ENCODE data around the gene TRIM59.
"Not testable (repeated sequence)": the region's sequence is repeated elsewhere in the genome, so short reads cannot be mapped to it uniquely, and the experiment has no call there.

TRIM59 gene

GRCh38 chr3:160454995-160455394 is 5.4 kb upstream of the TRIM59 start:
- DNase-seq, result no peak

DNA sequence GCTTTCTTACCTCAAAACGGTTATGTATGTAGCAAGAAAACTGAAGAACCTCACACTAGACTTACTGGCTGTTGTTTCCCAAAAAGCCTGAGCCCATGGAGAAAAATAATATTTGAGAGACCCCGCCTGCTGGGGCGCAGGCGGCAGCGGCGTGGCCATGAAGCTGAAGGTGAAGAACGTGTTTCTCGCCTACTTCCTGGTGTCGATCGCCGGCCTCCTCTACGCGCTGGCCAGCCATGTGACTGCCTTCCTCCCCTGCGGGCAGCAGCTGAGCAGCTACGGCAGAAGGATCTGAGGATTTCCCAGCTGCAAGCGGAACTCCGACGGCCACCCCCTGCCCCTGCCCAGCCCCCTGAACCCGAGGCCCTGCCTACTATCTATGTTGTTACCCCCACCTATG is 2.7 kb upstream of the TRIM59 start:
- DNase-seq, result not testable (repeated sequence)

GRCh38 chr3:160451602-160452001 is 2.0 kb upstream of the TRIM59 start:
- DNase-seq, result no peak

GRCh38 chr3:160450846-160451245 is 1.3 kb upstream of the TRIM59 start:
- DNase-seq, result peak; percentile 55

- DNase-seq, result peak; percentile 67
Observed at GRCh38 chr3:160448845-160449635, 546 bp downstream of the TRIM59 start.

- no peak for DNase-seq
Observed at GRCh38 chr3:160447544-160447943, 2.0 kb downstream of the TRIM59 start.

DNA sequence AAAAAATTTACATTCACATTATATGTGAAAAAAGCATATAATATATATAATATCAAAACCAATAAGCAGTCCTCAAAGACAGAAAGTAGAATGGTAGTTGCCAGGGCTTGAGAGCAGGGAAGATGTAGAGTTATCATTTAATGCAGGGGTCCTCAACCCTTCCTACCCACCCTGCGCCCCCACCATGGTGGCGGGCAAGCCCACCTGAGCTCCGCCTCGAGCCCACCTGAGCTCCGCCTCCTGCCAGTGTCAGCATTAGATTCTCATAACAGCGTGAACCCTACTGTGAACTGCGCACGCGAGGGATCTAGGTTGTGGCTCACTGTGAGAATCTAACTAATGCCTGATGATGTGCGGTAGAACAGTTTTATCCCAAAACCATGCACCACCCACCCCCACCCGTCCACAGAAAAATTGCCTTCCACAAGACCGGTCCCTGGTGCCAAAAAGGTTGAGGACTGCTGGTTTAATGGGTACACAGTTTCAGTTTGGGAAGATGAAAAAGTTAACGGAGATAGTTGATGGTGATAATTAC is 3.0 kb downstream of the TRIM59 start:
- no peak for DNase-seq

GRCh38 chr3:160445854-160446253 is 3.7 kb downstream of the TRIM59 start:
- no peak for DNase-seq

GRCh38 chr3:160444411-160444810 is 5.2 kb downstream of the TRIM59 start:
- no peak for DNase-seq

GRCh38 chr3:160440687-160441086 is 8.9 kb downstream of the TRIM59 start:
- no peak for DNase-seq

- no peak for DNase-seq
Observed at GRCh38 chr3:160437083-160437455, 12.5 kb downstream of the TRIM59 start.

DNA sequence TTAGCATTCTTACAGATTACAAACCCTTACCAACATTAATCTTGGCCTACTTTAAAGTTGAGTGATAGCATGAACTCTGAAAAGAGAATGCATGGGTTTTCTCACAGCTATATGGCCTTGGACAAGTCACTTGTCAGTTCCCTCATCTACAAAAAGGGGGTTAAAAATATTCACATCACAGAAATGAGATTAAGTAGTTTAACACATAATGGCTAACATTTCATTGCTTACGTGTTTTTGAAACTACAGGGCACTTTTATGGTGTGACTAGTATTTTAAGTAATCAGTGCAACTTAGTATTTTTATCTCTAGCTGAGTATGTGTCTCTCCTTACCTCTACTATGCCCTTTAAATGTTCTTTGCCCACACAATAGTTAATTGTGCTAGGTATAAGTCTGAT is 13.8 kb downstream of the TRIM59 start:
- no peak for DNase-seq

GRCh38 chr3:160435095-160435494 is 14.5 kb downstream of the TRIM59 start:
- no peak for DNase-seq

DNA sequence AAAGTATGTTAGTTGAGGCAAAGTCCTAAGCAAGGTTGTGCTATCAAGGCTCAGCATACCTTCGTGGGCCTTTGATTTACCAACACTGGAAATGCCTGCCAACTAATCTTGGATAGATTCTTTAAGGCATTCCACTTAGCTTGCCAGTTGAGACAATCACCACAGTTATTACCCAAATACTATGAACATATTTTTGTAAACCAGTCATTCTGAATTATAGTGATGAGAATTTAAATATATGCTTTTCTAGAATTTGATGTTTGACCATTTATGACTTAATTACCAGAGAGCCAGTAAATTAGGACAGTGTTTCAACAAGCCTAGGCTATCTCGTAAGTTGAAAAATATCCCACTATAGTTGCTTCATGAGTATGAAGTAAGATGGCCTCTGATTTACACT is 15.5 kb downstream of the TRIM59 start:
- peak; percentile 22 for DNase-seq

DNA sequence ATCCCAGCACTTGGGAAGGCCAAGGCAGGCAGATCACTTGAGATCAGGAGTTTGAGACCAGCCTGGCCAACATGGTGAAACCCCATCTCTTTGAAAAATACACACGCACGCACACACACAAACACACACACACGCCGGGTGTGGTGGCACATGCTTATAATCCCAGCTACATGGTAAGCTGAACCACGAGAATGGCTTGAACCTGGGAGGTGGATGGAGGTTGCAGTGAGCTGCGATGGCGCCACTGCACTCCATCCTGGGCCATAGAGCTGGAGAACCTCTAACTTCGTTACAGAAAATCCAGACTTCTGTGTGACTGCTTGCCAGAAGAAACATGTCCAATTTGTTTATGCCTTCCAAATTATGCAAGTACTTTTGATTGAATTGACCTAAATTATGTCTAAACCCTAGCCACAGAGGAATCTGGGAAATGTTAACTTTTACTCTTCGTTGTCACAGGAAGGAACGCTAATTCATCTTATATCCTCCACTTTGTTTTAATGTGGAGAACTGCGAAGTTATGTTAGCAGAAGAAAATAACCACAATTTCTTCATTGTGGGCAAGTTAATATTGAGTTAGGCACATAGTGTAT is 21.7 kb downstream of the TRIM59 start:
- no peak for DNase-seq

GRCh38 chr3:160417311-160417710 is 32.3 kb downstream of the TRIM59 start:
- no peak for DNase-seq

DNA sequence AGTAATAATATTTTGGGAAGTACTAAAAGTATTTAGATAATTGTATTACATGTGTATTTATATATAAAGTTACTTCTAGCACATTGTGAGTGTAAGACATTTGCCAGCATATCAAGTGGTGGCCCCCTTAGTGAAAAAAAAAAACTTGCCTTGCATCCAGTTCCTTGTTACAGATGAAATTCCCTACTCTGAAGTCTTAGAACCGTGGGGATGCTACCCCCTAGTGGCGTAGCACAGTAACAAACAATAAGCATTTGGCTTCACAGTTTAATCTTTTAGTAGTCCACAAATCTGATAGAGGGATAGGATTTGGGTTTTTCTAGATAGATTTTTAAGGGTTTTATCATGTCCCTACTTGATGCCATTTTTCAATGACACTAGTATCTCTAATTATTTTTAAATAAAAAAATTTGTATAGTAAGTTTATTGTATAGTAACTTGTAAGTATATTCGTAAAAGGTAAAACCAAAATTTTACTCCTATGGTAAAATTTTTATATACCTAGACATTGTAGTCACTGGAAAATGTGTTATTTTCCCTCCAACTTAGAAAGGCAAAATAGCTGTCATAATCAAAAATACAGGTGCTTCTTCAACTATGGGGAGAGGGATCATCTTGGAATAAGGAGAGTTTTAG is 35.9 kb downstream of the TRIM59 start:
- peak; percentile 58 for DNase-seq

GRCh38 chr3:160412477-160412876 is 37.1 kb downstream of the TRIM59 start:
- DNase-seq, result no peak

- no peak for DNase-seq
Observed at GRCh38 chr3:160409812-160410610, 39.6 kb downstream of the TRIM59 start.

DNA sequence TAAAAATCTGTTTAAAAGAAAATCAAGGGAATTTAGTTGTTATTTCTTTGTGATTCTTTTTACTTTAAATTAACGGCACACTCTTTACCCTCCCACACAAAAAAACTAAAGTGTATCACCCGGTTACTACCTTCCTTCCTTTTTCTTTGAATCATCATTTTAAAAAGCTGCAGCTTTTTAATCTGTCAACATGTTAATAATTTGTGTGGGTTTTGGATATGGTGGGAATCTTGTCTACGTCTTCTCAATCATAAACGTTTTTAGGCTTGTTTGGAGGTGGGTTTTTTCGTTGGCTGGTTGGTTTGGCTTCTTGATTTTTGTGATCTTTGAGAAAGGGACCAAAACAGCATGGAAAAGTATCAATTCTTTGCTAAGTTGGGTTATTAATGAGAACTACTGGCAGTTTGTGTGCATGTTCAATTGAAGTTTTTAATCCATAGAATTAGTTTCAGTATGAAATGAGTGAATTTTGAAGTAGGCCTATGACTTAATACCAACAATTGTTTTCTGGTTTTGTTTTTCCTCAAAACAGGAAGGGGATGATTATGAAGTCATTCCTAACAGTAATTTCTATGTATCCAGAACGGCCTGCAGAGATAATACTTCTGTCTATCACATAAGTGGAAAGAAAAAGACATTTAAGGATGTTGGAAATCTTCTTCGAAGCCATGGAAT is 45.7 kb downstream of the TRIM59 start:
- DNase-seq, result no peak

GRCh38 chr3:160403028-160403545 is 46.5 kb downstream of the TRIM59 start:
- DNase-seq, result no peak

Data from amniotic stem cell (primary cell).